H1 (cell line): ENCODE results near the gene EIF4ENIF1. TPM values are rescaled to one million over a fixed set of nuclear protein-coding genes. Genes with fewer than 3 reads are reported as not detected.

Experiments
- BCL11A ChIP-seq, 2 experiments: IDR thresholded peaks; one replicate each; pipeline ENCODE4 v1.6.1; 2011; ENCODE audit warnings: low read depth in 2 of 2, low read length in 2 of 2, mild to moderate bottlenecking in 2 of 2
- CTBP2 ChIP-seq: IDR thresholded peaks from 2 replicates; pipeline ENCODE4 v1.7.0; 2011; ENCODE audit warnings: borderline replicate concordance, mild to moderate bottlenecking, moderate library complexity, mixed read lengths, low read length; ENCODE audit not compliant: insufficient read depth, insufficient read length
- EGR1 ChIP-seq: IDR thresholded peaks from 2 replicates; pipeline ENCODE4 v1.6.1; 2011; ENCODE audit warnings: low read depth, low read length, borderline replicate concordance
- HDAC2 ChIP-seq, 2 experiments: fragments of 300-600 bp in 1 of 2; sonication (generic) in 1 of 2; IDR thresholded peaks; 2 replicates each; pipeline ENCODE4 v1.6.1; 2011 to 2012; ENCODE audit warnings: low read depth in 2 of 2, low read length in 2 of 2, mild to moderate bottlenecking in 2 of 2, moderate library complexity in 2 of 2, borderline replicate concordance in 1 of 2, inconsistent platforms in 1 of 2
- MAFK ChIP-seq: IDR thresholded peaks from 2 replicates; pipeline ENCODE4 v1.6.1; 2012; ENCODE audit warnings: low read depth, mild to moderate bottlenecking, improper control_type of control experiment, low read length
- MAX ChIP-seq: IDR thresholded peaks from 2 replicates; pipeline ENCODE4 v1.6.1; 2012; ENCODE audit warnings: inconsistent platforms
- PHF8 ChIP-seq: fragments of 200-600 bp; sonication (generic); conservative IDR thresholded peaks from 2 replicates; pipeline ENCODE4 v1.7.1; 2012; ENCODE audit warnings: low read depth, mild to moderate bottlenecking, inconsistent platforms, low read length, moderate library complexity
- polyA plus RNA-seq, 7 experiments: library from polyadenylated mRNA; depleted of rRNA in 3 of 7; stranded (reverse) in 5 of 7; unstranded in 2 of 7; fragments of >200 nt in 5 of 7; fragments of 200-250 nt in 2 of 7; gene quantifications; 1 replicate in 5 of 7; 2 replicates in 1 of 7; 4 replicates in 1 of 7; pipeline versions ENCODE4 v1.2.1 to v1.2.3, GENCODE V29; 2011 to 2013; ENCODE audit warnings: missing spikeins in 2 of 7, mixed read lengths in 2 of 7
- total RNA-seq: library from RNA; stranded (reverse); fragmentation: NEBNext Ultra II Directional; extraction: Animal tissue kit (Norgen Biotek cat#: 25700); gene quantifications from 2 replicates; pipeline ENCODE4 v1.2.1, GENCODE V29; 2021
- TF ChIP-seq, protein P1 (sequence below): fragments of 300-600 bp; sonication (generic); IDR thresholded peaks from 2 replicates; pipeline ENCODE4 v1.7.1; 2012; ENCODE audit warnings: low read length, moderate library complexity, mild to moderate bottlenecking, inconsistent platforms; ENCODE audit not compliant: insufficient replicate concordance

The EIF4ENIF1 gene
- total and polyA plus RNA-seq, 2 of the 8 experiments (the other 6 are each of a cell fraction or from before 2014, with no cell fraction given), result 21.9 to 23.6 TPM

GRCh38 chr22:31526270-31526669 is 36.6 kb upstream of the EIF4ENIF1 start (continued):
- TF ChIP-seq, protein P1, sequence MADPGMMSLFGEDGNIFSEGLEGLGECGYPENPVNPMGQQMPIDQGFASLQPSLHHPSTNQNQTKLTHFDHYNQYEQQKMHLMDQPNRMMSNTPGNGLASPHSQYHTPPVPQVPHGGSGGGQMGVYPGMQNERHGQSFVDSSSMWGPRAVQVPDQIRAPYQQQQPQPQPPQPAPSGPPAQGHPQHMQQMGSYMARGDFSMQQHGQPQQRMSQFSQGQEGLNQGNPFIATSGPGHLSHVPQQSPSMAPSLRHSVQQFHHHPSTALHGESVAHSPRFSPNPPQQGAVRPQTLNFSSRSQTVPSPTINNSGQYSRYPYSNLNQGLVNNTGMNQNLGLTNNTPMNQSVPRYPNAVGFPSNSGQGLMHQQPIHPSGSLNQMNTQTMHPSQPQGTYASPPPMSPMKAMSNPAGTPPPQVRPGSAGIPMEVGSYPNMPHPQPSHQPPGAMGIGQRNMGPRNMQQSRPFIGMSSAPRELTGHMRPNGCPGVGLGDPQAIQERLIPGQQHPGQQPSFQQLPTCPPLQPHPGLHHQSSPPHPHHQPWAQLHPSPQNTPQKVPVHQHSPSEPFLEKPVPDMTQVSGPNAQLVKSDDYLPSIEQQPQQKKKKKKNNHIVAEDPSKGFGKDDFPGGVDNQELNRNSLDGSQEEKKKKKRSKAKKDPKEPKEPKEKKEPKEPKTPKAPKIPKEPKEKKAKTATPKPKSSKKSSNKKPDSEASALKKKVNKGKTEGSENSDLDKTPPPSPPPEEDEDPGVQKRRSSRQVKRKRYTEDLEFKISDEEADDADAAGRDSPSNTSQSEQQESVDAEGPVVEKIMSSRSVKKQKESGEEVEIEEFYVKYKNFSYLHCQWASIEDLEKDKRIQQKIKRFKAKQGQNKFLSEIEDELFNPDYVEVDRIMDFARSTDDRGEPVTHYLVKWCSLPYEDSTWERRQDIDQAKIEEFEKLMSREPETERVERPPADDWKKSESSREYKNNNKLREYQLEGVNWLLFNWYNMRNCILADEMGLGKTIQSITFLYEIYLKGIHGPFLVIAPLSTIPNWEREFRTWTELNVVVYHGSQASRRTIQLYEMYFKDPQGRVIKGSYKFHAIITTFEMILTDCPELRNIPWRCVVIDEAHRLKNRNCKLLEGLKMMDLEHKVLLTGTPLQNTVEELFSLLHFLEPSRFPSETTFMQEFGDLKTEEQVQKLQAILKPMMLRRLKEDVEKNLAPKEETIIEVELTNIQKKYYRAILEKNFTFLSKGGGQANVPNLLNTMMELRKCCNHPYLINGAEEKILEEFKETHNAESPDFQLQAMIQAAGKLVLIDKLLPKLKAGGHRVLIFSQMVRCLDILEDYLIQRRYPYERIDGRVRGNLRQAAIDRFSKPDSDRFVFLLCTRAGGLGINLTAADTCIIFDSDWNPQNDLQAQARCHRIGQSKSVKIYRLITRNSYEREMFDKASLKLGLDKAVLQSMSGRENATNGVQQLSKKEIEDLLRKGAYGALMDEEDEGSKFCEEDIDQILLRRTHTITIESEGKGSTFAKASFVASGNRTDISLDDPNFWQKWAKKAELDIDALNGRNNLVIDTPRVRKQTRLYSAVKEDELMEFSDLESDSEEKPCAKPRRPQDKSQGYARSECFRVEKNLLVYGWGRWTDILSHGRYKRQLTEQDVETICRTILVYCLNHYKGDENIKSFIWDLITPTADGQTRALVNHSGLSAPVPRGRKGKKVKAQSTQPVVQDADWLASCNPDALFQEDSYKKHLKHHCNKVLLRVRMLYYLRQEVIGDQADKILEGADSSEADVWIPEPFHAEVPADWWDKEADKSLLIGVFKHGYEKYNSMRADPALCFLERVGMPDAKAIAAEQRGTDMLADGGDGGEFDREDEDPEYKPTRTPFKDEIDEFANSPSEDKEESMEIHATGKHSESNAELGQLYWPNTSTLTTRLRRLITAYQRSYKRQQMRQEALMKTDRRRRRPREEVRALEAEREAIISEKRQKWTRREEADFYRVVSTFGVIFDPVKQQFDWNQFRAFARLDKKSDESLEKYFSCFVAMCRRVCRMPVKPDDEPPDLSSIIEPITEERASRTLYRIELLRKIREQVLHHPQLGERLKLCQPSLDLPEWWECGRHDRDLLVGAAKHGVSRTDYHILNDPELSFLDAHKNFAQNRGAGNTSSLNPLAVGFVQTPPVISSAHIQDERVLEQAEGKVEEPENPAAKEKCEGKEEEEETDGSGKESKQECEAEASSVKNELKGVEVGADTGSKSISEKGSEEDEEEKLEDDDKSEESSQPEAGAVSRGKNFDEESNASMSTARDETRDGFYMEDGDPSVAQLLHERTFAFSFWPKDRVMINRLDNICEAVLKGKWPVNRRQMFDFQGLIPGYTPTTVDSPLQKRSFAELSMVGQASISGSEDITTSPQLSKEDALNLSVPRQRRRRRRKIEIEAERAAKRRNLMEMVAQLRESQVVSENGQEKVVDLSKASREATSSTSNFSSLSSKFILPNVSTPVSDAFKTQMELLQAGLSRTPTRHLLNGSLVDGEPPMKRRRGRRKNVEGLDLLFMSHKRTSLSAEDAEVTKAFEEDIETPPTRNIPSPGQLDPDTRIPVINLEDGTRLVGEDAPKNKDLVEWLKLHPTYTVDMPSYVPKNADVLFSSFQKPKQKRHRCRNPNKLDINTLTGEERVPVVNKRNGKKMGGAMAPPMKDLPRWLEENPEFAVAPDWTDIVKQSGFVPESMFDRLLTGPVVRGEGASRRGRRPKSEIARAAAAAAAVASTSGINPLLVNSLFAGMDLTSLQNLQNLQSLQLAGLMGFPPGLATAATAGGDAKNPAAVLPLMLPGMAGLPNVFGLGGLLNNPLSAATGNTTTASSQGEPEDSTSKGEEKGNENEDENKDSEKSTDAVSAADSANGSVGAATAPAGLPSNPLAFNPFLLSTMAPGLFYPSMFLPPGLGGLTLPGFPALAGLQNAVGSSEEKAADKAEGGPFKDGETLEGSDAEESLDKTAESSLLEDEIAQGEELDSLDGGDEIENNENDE, result no peak
- TF ChIP-seq CTBP2 (no peak), HDAC2 (IDR thresholded peaks at IDR 0.05; ENCODE audit: borderline replicate concordance in 1 of 2, low read depth in 2 of 2, low read length in 2 of 2) (no peak), BCL11A (IDR thresholded peaks at IDR 0.05; ENCODE audit: low read depth in 2 of 2, low read length in 2 of 2) (no peak), MAFK (no peak), PHF8 (no peak), MAX (no peak), EGR1 (no peak)
